Loucy (cell line): Measurements from ENCODE around the gene INSRR.

Experiments used
- CTCF ChIP-seq: fragments of 200-600 bp; sonication (generic); conservative IDR thresholded peaks from 2 replicates; pipeline ENCODE4 v1.5.1; 2014; ENCODE audit warnings: mild to moderate bottlenecking, antibody characterized with exemption, low read length
- EZH2phosphoT487 ChIP-seq: fragments of 200-600 bp; IDR thresholded peaks from 2 replicates; pipeline ENCODE4 v1.6.1; 2018; ENCODE audit warnings: antibody characterized with exemption, mild to moderate bottlenecking, moderate library complexity, borderline replicate concordance

- TF ChIP-seq EZH2phosphoT487 (no peak), CTCF (no peak)
Measured at GRCh38 chr1:156897078-156897825, 38.3 kb upstream of the INSRR start.
